NCI-H460 (cell line): Measurements from ENCODE around the gene CHRNG. TPM values are rescaled to one million over a fixed set of nuclear protein-coding genes. Genes with fewer than 3 reads are reported as not detected.
"Not testable (repeated sequence)": the region's sequence is repeated elsewhere in the genome, so short reads cannot be mapped to it uniquely, and the experiment has no call there.

Experiments used
- DNase-seq: peaks from one replicate; pipeline ENCODE4 v3.0.0-alpha.2; 2016; ENCODE audit warnings: low read depth; ENCODE audit errors: extremely low read depth
- total RNA-seq: library from RNA; depleted of rRNA; stranded (reverse); fragments of >200 nt; shearing (Covaris generic); gene quantifications from 2 replicates; pipeline ENCODE4 v1.2.3, GENCODE V29; 2014

Gene CHRNG
- total RNA-seq, 1 experiment from 2014 or later = not detected

GRCh38 chr2:232525791-232526371, 13.6 kb upstream of the CHRNG start, which contains the start of gene CHRND:
TSS of gene CHRND (plus strand) at chr2:232526160. CDS start at chr2:232526216, 56 bp downstream.
- DNase-seq = no peak

GRCh38 chr2:232526372-232526941, 13.0 kb upstream of the CHRNG start:
- DNase-seq = no peak

- DNase-seq = no peak
These were observed 11.5 kb upstream of the CHRNG start for GRCh38 chr2:232527905-232528470.

GRCh38 chr2:232528746-232529460, 10.6 kb upstream of the CHRNG start:
- DNase-seq = no peak

GRCh38 chr2:232529806-232530547, 9.5 kb upstream of the CHRNG start:
- DNase-seq = no peak

- DNase-seq = no peak
These were observed 8.7 kb upstream of the CHRNG start for GRCh38 chr2:232530626-232531260.

- DNase-seq = no peak
These were observed 7.1 kb upstream of the CHRNG start for GRCh38 chr2:232532419-232532818.

- DNase-seq = not testable (repeated sequence)
These were observed 6.7 kb upstream of the CHRNG start for GRCh38 chr2:232532821-232533220.

GRCh38 chr2:232533944-232534710, 5.4 kb upstream of the CHRNG start:
- DNase-seq = no peak

- DNase-seq = no peak
These were observed 4.4 kb upstream of the CHRNG start for GRCh38 chr2:232534940-232535651.

- no peak for DNase-seq
These were observed 3.5 kb upstream of the CHRNG start for GRCh38 chr2:232535761-232536530.

- DNase-seq = no peak
These were observed 2.4 kb upstream of the CHRNG start for GRCh38 chr2:232537079-232537478.

- DNase-seq = no peak
These were observed 2.0 kb upstream of the CHRNG start for GRCh38 chr2:232537499-232537898.

GRCh38 chr2:232538671-232539070, 821 bp upstream of the CHRNG start:
- DNase-seq = no peak

GRCh38 chr2:232540441-232541041, 1.0 kb downstream of the CHRNG start:
- DNase-seq = no peak

- DNase-seq = no peak
These were observed 1.9 kb downstream of the CHRNG start for GRCh38 chr2:232541195-232541960.
